Gastroesophageal sphincter (tissue), 4 donors: ENCODE data around the gene NLRP3. TPM values are rescaled to one million over a fixed set of nuclear protein-coding genes. Genes with fewer than 3 reads are reported as not detected.
"Not testable (repeated sequence)": the region's sequence is repeated elsewhere in the genome, so short reads cannot be mapped to it uniquely, and the experiment has no call there.

ENCODE experiments used
- ATAC-seq: fragments of 150-250 bp; one replicate; pipeline ENCODE4 v1.9.1; 2016; ENCODE audit warnings: mild to moderate bottlenecking, moderate library complexity
- H3K27ac ChIP-seq, 4 donors: fragments of 200-600 bp; sonication (generic) in 3 of 4; 1 replicate in 3 of 4; 2 replicates in 1 of 4; pipeline ENCODE4 v1.5.1; 2016 to 2019
- H3K27me3 ChIP-seq: fragments of 200-600 bp; sonication (generic); one replicate; pipeline ENCODE4 v1.5.1; 2019
- H3K36me3 ChIP-seq, 2 donors: fragments of 200-600 bp; sonication (generic); one replicate each; pipeline ENCODE4 v1.5.1; 2019; ENCODE audit warnings: control low read depth in 1 of 2
- H3K4me1 ChIP-seq, 3 donors: fragments of 200-600 bp; sonication (generic); 1 replicate in 2 of 3; 2 replicates in 1 of 3; pipeline ENCODE4 v1.5.1; 2016 to 2019; ENCODE audit warnings: control low read depth in 2 of 3
- H3K4me3 ChIP-seq, 2 donors: fragments of 200-600 bp; sonication (generic); one replicate each; pipeline ENCODE4 v1.5.1; 2019; ENCODE audit warnings: mild to moderate bottlenecking in 1 of 2, moderate library complexity in 1 of 2
- H3K9me3 ChIP-seq, 3 donors: fragments of 200-600 bp; sonication (generic); one replicate each; pipeline ENCODE4 v1.5.1; 2017 to 2019; ENCODE audit warnings: control low read depth in 2 of 3
- EP300 ChIP-seq: sonication (generic); formaldehyde crosslinking; IDR thresholded peaks from one replicate; pipeline ENCODE4 v1.6.1; 2017; ENCODE audit warnings: antibody characterized with exemption, mild to moderate bottlenecking
- POLR2A ChIP-seq, 2 donors: fragments of 450-650 bp; IDR thresholded peaks; one replicate each; pipeline ENCODE4 v1.6.1; 2017; ENCODE audit warnings: antibody characterized with exemption in 2 of 2, mild to moderate bottlenecking in 2 of 2, moderate library complexity in 1 of 2
- POLR2AphosphoS5 ChIP-seq: sonication (generic); formaldehyde crosslinking; IDR thresholded peaks from one replicate; pipeline ENCODE4 v1.6.1; 2017; ENCODE audit warnings: antibody characterized with exemption
- WGBS, 2 donors: methylation state at CpG; one replicate each; pipeline ENCODE4 v1.1.5; 2018; ENCODE audit warnings: low coverage in 1 of 2; 5-methylcytosine and 5-hydroxymethylcytosine counted together
- total RNA-seq, 4 donors: library from RNA; depleted of rRNA; stranded (reverse); fragments of >200 nt; gene quantifications; one replicate each; pipeline ENCODE4 v1.1.0, GENCODE V29; 2016
- TF ChIP-seq, protein P1 (sequence below), 4 experiments: fragments of 200-600 bp in 2 of 4; fragments of 450-650 bp in 2 of 4; sonication (generic) in 1 of 4; IDR thresholded peaks; one replicate each; pipeline ENCODE4 v1.5.1; 2017 to 2019; ENCODE audit warnings: antibody characterized with exemption in 4 of 4, mild to moderate bottlenecking in 2 of 4, moderate library complexity in 2 of 4

NLRP3 gene
- total RNA-seq, 4 donors from 2014 or later: 0.66 to 3.7 (median 3.1) TPM

DNA sequence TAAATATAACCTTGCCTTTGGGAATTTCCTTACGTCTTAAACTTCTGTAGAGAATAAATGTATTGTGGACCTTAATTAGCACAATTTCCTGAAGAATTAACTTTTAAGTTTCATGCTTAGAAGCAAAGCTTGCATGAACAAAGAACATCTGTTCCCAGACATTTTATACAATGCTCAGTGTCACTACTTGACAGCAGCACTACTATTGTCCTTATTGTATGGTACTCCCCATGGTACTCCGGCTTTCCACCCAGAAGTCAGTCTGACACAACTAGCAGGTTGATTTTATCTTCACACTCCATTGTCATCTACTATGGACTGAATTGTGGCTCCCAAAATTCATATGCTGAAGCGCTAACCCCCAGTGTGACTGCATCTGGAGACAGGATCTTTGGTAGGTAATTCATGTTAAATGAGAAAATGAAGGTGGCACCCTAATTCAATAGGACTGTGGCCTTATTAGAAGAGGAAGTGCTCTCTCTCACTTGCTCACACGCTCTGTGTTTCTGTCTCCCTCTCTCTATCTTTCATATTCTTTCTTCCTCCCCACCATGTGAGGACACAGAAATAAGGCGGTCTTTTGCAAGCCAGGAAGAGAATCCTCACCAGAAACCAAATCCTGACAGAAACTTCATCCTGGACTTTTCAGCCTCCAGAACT, 52.6 kb downstream of the NLRP3 start:
- no peak for ATAC-seq
- WGBS, 2 donors: 69% methylated on average over 5 of the region's 5 CpGs
- H3K36me3 ChIP-seq: no peaks in the 10 kb centered on the region
- no peaks in the 10 kb centered on the region for H3K9me3 ChIP-seq
- H3K27me3 ChIP-seq: peaks cover 9% of the 10 kb centered on the region
- no peaks in the 10 kb centered on the region for H3K4me1 ChIP-seq
- H3K4me3 ChIP-seq: no peak overlapping the region
- TF ChIP-seq EP300 (no peak), POLR2AphosphoS5 (no peak), POLR2A (IDR thresholded peaks at IDR 0.05) (no peak)
- TF ChIP-seq, protein P1, sequence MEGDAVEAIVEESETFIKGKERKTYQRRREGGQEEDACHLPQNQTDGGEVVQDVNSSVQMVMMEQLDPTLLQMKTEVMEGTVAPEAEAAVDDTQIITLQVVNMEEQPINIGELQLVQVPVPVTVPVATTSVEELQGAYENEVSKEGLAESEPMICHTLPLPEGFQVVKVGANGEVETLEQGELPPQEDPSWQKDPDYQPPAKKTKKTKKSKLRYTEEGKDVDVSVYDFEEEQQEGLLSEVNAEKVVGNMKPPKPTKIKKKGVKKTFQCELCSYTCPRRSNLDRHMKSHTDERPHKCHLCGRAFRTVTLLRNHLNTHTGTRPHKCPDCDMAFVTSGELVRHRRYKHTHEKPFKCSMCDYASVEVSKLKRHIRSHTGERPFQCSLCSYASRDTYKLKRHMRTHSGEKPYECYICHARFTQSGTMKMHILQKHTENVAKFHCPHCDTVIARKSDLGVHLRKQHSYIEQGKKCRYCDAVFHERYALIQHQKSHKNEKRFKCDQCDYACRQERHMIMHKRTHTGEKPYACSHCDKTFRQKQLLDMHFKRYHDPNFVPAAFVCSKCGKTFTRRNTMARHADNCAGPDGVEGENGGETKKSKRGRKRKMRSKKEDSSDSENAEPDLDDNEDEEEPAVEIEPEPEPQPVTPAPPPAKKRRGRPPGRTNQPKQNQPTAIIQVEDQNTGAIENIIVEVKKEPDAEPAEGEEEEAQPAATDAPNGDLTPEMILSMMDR (IDR thresholded peaks at IDR 0.05): no peak
- H3K27ac ChIP-seq: no peak overlapping the region

DNA sequence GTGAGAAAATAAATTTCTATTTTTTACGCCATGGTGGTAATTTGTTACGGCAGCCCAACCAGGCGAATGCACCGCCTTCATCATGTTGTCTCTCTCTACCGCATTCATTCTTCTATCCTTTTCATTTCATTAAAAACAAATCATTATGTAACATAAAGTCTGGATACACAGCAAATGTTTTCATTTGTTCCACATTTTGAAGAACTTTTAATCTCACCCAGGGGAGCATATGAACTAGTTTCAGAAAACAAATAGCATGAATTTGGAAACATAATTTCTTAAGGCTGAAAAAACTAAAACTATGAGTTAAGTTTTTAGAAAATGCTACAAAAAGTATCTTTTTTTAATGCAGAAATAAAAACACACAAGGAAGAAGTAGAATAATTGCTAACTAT, 53.2 kb downstream of the NLRP3 start:
- Histone ChIP-seq H3K9me3 (no peaks in the 10 kb centered on the region), H3K4me3 (no peak overlapping the region), H3K36me3 (no peaks in the 10 kb centered on the region), H3K4me1 (no peaks in the 10 kb centered on the region), H3K27me3 (peaks cover 9% of the 10 kb centered on the region), H3K27ac (no peak overlapping the region)
- no peak for ATAC-seq
- 84 to 94% methylated on average over 5 of the region's 5 CpGs for WGBS, 2 donors
- TF ChIP-seq, protein P1 (IDR thresholded peaks at IDR 0.05): no peak
- TF ChIP-seq POLR2A (IDR thresholded peaks at IDR 0.05) (no peak), EP300 (no peak), POLR2AphosphoS5 (no peak)

DNA sequence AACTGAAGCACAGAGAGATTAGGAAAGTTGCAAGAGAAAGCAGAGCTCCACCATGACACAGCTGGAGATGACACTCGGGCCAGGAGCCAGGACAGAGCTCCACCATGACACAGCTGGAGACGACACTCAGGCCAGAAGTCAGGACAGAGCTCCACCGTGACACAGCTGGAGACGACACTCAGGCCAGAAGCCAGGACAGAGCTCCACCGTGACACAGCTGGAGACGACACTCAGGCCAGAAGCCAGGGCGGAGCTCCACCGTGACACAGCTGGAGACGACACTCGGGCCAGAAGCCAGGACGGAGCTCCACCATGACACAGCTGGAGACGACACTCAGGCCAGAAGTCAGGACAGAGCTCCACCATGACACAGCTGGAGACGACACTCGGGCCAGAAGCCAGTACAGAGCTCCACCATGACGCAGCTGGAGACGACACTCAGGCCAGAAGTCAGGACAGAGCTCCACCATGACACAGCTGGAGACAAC, 55.0 kb downstream of the NLRP3 start:
- not testable (repeated sequence) for H3K36me3 ChIP-seq, H3K4me1 ChIP-seq, ATAC-seq, H3K27ac ChIP-seq, H3K4me3 ChIP-seq, H3K27me3 ChIP-seq
- 52 to 57% methylated on average over 7 of the region's 16 CpGs for WGBS, 2 donors
- peaks cover 0 to 17% (median 0%) of the 10 kb centered on the region in 3 donors for H3K9me3 ChIP-seq

DNA sequence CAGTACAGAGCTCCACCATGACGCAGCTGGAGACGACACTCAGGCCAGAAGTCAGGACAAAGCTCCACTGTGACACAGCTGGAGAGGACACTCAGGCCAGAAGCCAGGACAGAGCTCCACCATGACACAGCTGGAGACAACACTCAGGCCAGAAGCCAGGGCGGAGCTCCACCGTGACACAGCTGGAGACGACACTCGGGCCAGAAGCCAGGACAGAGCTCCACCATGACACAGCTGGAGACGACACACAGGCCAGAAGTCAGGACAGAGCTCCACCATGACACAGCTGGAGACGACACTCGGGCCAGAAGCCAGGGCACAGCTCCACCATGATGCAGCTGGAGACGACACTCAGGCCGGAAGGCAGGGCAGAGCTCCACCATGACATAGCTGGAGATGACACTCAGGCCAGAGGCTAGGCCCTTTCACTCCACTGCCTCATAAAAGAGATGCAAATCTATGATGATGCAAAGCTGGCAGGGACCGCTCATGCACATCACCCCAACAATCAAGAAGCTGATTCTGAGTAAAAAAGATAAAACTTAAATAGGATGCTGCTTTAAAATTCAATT, 55.6 kb downstream of the NLRP3 start:
- ATAC-seq: no peak
- peaks cover 9% of the 10 kb centered on the region for H3K27me3 ChIP-seq
- no peak overlapping the region for H3K4me3 ChIP-seq
- H3K36me3 ChIP-seq: no peaks in the 10 kb centered on the region
- H3K27ac ChIP-seq: no peak overlapping the region
- TF ChIP-seq, protein P1 (IDR thresholded peaks at IDR 0.05): no peak
- TF ChIP-seq EP300 (no peak), POLR2A (IDR thresholded peaks at IDR 0.05) (no peak), POLR2AphosphoS5 (no peak)
- WGBS, 2 donors: 55 to 91% methylated on average over 1 to 6 of the region's 12 CpGs
- H3K9me3 ChIP-seq: peaks cover 0 to 18% (median 0%) of the 10 kb centered on the region in 3 donors
- H3K4me1 ChIP-seq: no peaks in the 10 kb centered on the region

DNA sequence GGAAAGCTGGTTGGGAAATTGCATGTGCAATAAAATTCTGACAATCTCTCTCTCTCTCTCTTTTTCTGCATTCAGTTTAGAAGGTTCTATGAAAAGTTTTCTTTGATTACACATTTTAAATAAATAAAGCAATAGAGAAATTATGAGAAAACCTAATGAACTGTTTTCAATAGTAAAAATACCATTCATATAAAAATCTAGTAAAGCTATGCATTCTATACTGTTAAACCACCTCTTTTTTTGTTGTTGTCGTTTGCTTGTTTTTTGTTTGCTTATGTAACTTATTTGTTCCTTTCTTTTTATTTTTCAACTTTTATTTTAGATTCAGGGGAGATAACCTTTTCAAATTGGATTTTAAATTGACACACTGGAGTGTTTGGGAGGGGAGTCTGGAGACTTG, 56.1 kb downstream of the NLRP3 start:
- no peaks in the 10 kb centered on the region for H3K36me3 ChIP-seq
- WGBS, 2 donors: 50 to 95% methylated on average over 1 of the region's 1 CpG

DNA sequence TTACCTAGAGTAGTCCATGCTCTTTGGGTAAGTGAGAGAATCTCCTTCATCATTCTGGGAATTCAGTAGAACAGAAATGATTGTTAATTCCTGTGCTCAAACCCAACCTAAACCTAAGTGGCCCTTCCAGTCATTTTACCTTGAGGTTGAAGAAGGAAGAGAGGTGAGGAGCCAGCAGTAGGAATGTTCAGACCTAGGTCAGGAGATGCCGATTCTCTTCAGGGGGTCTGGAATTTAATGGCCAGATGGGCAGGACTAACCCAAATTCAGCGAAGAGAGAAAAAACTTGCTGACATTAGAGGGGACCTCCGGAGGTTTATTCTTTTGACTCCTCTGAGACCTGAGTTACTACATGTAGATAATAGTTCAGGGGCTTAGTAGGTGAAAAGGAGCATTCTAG, 58.4 kb downstream of the NLRP3 start:
- Histone ChIP-seq H3K4me1 (no peaks in the 10 kb centered on the region), H3K27me3 (peaks cover 9% of the 10 kb centered on the region), H3K27ac (no peak overlapping the region), H3K9me3 (peaks cover 0 to 18% (median 0%) of the 10 kb centered on the region in 3 donors), H3K4me3 (no peak overlapping the region), H3K36me3 (no peaks in the 10 kb centered on the region)
- WGBS, 2 donors: 73 to 85% methylated on average over 3 of the region's 3 CpGs
- no peak for ATAC-seq
- TF ChIP-seq POLR2AphosphoS5 (no peak), POLR2A (IDR thresholded peaks at IDR 0.05) (no peak), EP300 (no peak)
- TF ChIP-seq, protein P1 (IDR thresholded peaks at IDR 0.05): no peak

More for the DNA sequence above, 56.1 kb downstream of the NLRP3 start:
- Histone ChIP-seq H3K4me3 (no peak overlapping the region), H3K27me3 (peaks cover 9% of the 10 kb centered on the region), H3K9me3 (peaks cover 0 to 18% (median 0%) of the 10 kb centered on the region in 3 donors), H3K4me1 (no peaks in the 10 kb centered on the region), H3K27ac (no peak overlapping the region)
- TF ChIP-seq EP300 (no peak), POLR2AphosphoS5 (no peak)
- ATAC-seq: no peak
